Ovary (tissue), 3 donors: Measurements from ENCODE around the gene FOXI2.

ENCODE experiments used
- CTCF ChIP-seq, 3 donors: fragments of 450-650 bp in 2 of 3; fragments of 200-600 bp in 1 of 3; IDR thresholded peaks; one replicate each; pipeline versions ENCODE4 v1.5.1 to v1.8.0; 2016 to 2022; ENCODE audit warnings: antibody characterized with exemption in 3 of 3, mild to moderate bottlenecking in 1 of 3
- EP300 ChIP-seq: sonication (generic); formaldehyde crosslinking; IDR thresholded peaks from one replicate; pipeline ENCODE4 v1.6.1; 2017; ENCODE audit warnings: antibody characterized with exemption
- POLR2A ChIP-seq: fragments of 450-650 bp; IDR thresholded peaks from one replicate; pipeline ENCODE4 v1.6.1; 2017; ENCODE audit warnings: antibody characterized with exemption, mild to moderate bottlenecking, moderate library complexity
- donor health status: DM: no; HTN: no; CAD: no.

GRCh38 chr10:127755753-127756152, 18.8 kb downstream of the FOXI2 start:
- no peak for TF ChIP-seq CTCF (IDR thresholded peaks at IDR 0.05)
- TF ChIP-seq EP300, result no peak
- no peak for TF ChIP-seq POLR2A
